ENCODE results near the gene HNRNPA3. TPM values are rescaled to one million over a fixed set of nuclear protein-coding genes. Genes with fewer than 3 reads are reported as not detected.

HNRNPA3 gene
- total and polyA plus RNA-seq, 2 of the 13 experiments (the other 11 are each of a cell fraction or from before 2014, with no cell fraction given) = 73.3 to 97.7 TPM

DNA sequence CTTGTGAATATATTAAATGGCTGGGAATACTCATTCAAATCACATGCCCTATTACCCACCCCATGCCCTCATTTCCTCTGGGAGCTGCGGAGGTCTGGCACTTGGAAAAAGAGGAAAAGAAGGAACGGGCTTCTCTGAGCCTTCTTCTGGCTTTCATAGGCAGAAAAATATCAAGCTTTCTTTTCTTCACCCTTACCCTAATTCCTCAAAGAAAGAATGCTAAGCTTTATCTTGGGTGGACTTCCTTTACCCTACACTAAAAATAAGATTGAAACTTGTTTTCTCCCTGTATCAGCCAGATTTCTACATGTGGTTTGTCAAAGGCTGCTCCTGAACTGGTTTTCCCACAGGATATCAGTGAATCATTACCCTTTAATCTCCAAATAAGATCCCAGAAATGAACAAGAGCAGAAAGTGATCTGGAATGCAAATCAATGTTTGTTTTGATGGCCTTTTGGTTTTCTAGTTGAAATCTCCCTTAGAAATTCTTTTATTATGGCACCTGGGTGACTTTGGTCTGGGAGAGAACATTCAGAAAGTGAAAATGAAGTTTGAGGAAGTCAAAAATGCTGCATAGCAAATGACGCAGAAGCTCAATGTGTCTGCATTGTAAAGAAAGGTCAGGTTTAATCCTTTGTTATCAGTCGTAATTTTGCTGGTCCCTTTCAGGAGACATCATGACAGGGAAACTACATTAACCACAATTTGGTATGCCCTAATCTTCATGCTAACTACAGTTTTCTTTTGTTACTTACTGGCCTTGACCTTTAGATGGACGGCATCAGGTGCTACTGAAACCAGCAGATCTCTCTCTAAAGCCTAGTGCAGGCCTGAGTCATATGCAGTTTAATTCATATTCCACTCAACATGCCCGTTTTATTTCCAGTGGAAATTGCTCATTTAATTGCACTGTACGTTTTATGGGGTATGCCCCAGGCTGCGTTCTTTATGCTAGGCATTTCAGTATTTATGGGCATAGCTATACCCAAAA, 46.6 kb upstream of the HNRNPA3 start (continued):
- TF ChIP-seq HDAC6 (IDR thresholded peaks at IDR 0.05; ENCODE audit: low read depth, low read length) (no peak), AGO1 (IDR thresholded peaks at IDR 0.05; ENCODE audit: low read depth, low read length, poor library complexity, severe bottlenecking) (no peak), SRF (IDR thresholded peaks at IDR 0.05; ENCODE audit: low read depth, low read length) (no peak), MBNL3 (CRISPR knock-in tag; conservative IDR thresholded peaks at IDR 0.05) (no peak), ZNF329 (CRISPR knock-in tag; IDR thresholded peaks at IDR 0.05; ENCODE audit: low read depth) (peak; percentile 78; the same call in 1 of the 2 replicates), DMAP1 (CRISPR knock-in tag; IDR thresholded peaks at IDR 0.05) (no peak), SOX6 (IDR thresholded peaks at IDR 0.05) (no peak), SOX6 (CRISPR knock-in tag; IDR thresholded peaks at IDR 0.05) (peak; percentile 86), ESRRA (CRISPR knock-in tag; IDR thresholded peaks at IDR 0.05; ENCODE audit: low read depth) (peak; percentile 56; the same call in 1 of the 2 replicates), ZSCAN21 (CRISPR knock-in tag; IDR thresholded peaks at IDR 0.05; ENCODE audit: borderline replicate concordance) (no peak), ZNF234 (CRISPR knock-in tag; conservative IDR thresholded peaks at IDR 0.05) (no peak), ZNF589 (CRISPR knock-in tag; conservative IDR thresholded peaks at IDR 0.05) (no peak), ZC3H13 (CRISPR knock-in tag; IDR thresholded peaks at IDR 0.05) (no peak), EHMT2 (IDR thresholded peaks at IDR 0.05; ENCODE audit: borderline replicate concordance, low read depth, low read length) (no peak), CBX5 (CRISPR knock-in tag; IDR thresholded peaks at IDR 0.05; ENCODE audit: borderline replicate concordance) (no peak), ZNF766 (CRISPR knock-in tag; IDR thresholded peaks at IDR 0.05; ENCODE audit: borderline replicate concordance) (no peak), ZNF484 (CRISPR knock-in tag; IDR thresholded peaks at IDR 0.05; ENCODE audit: borderline replicate concordance, low read depth) (no peak), GTF2F1 (IDR thresholded peaks at IDR 0.05; ENCODE audit: low read length) (no peak)
- TF ChIP-seq, protein P1, sequence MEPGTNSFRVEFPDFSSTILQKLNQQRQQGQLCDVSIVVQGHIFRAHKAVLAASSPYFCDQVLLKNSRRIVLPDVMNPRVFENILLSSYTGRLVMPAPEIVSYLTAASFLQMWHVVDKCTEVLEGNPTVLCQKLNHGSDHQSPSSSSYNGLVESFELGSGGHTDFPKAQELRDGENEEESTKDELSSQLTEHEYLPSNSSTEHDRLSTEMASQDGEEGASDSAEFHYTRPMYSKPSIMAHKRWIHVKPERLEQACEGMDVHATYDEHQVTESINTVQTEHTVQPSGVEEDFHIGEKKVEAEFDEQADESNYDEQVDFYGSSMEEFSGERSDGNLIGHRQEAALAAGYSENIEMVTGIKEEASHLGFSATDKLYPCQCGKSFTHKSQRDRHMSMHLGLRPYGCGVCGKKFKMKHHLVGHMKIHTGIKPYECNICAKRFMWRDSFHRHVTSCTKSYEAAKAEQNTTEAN (CRISPR knock-in tag; conservative IDR thresholded peaks at IDR 0.05) = no peak
- TF ChIP-seq, protein P2, sequence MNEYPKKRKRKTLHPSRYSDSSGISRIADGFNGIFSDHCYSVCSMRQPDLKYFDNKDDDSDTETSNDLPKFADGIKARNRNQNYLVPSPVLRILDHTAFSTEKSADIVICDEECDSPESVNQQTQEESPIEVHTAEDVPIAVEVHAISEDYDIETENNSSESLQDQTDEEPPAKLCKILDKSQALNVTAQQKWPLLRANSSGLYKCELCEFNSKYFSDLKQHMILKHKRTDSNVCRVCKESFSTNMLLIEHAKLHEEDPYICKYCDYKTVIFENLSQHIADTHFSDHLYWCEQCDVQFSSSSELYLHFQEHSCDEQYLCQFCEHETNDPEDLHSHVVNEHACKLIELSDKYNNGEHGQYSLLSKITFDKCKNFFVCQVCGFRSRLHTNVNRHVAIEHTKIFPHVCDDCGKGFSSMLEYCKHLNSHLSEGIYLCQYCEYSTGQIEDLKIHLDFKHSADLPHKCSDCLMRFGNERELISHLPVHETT (CRISPR knock-in tag; conservative IDR thresholded peaks at IDR 0.05) = no peak
- TF ChIP-seq, protein P3, sequence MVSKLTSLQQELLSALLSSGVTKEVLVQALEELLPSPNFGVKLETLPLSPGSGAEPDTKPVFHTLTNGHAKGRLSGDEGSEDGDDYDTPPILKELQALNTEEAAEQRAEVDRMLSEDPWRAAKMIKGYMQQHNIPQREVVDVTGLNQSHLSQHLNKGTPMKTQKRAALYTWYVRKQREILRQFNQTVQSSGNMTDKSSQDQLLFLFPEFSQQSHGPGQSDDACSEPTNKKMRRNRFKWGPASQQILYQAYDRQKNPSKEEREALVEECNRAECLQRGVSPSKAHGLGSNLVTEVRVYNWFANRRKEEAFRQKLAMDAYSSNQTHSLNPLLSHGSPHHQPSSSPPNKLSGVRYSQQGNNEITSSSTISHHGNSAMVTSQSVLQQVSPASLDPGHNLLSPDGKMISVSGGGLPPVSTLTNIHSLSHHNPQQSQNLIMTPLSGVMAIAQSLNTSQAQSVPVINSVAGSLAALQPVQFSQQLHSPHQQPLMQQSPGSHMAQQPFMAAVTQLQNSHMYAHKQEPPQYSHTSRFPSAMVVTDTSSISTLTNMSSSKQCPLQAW (CRISPR knock-in tag; IDR thresholded peaks at IDR 0.05) = no peak
- TF ChIP-seq, protein P4, sequence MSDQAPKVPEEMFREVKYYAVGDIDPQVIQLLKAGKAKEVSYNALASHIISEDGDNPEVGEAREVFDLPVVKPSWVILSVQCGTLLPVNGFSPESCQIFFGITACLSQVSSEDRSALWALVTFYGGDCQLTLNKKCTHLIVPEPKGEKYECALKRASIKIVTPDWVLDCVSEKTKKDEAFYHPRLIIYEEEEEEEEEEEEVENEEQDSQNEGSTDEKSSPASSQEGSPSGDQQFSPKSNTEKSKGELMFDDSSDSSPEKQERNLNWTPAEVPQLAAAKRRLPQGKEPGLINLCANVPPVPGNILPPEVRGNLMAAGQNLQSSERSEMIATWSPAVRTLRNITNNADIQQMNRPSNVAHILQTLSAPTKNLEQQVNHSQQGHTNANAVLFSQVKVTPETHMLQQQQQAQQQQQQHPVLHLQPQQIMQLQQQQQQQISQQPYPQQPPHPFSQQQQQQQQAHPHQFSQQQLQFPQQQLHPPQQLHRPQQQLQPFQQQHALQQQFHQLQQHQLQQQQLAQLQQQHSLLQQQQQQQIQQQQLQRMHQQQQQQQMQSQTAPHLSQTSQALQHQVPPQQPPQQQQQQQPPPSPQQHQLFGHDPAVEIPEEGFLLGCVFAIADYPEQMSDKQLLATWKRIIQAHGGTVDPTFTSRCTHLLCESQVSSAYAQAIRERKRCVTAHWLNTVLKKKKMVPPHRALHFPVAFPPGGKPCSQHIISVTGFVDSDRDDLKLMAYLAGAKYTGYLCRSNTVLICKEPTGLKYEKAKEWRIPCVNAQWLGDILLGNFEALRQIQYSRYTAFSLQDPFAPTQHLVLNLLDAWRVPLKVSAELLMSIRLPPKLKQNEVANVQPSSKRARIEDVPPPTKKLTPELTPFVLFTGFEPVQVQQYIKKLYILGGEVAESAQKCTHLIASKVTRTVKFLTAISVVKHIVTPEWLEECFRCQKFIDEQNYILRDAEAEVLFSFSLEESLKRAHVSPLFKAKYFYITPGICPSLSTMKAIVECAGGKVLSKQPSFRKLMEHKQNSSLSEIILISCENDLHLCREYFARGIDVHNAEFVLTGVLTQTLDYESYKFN (CRISPR knock-in tag; conservative IDR thresholded peaks at IDR 0.05) = peak; percentile 74

All from HepG2 (cell line).